HG03575 (cell line): Measurements from ENCODE around the gene ZNF93.
"Not testable (repeated sequence)": the region's sequence is repeated elsewhere in the genome, so short reads cannot be mapped to it uniquely, and the experiment has no call there.

Experiments used
- ATAC-seq: cut with Tn5 transposase; IDR thresholded peaks from one replicate; pipeline ENCODE4 v1.9.1; 2021; ENCODE audit not compliant: unreplicated experiment, insufficient number of reproducible peaks, low FRiP score; ENCODE audit errors: extremely low read depth

ZNF93 gene

GRCh38 chr19:19900729-19901444 lies at the start of gene ZNF93:
Gene ZNF93 (plus strand): TSS chr19:19900946. CDS start chr19:19901089, 143 bp downstream.
- ATAC-seq, result peak; percentile 68

DNA sequence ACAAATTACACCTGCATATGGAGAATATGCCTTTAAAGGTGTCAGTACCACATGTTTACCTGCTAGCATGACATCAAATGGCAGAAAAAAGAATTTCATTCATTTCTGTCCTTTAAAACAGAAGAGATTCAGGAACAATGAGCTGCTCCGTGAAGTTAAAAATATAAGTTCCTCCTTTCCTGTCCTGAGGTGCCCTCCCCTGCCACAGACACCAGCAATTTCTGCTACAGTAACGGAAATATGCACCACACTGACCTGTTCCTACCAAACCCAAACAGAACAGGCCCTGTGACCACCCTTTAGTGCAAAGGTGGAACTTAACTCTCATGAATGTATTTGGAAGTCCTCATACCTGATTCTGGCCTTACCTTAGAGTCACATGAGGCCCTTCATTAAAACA lies 49.0 kb upstream of the ZNF93 start:
- ATAC-seq, result not testable (repeated sequence)

DNA sequence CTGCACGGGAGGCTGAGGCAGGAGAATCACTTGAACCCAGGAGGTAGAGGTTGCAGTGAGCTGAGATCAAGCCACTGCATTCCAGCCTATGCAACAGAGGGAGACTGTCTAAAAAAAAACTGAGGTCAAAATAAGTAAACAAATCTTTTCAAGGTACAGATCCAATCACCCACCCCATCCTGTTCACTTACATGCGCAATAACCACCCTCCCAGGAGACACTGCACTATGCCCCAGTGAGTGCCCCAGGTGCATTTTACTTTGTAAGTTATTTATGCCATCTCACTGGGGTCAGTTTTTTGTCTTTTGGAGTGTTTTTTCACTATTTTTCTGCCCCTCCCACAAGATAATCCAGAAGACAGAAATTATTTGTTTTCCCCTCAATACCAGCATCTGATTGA lies 42.0 kb upstream of the ZNF93 start:
- ATAC-seq, result no peak

- ATAC-seq, result no peak
These were observed 39.9 kb upstream of the ZNF93 start for GRCh38 chr19:19860756-19861390.

GRCh38 chr19:19865750-19866610 lies 34.8 kb upstream of the ZNF93 start, which contains the start of gene ZNF253:
Gene ZNF253 (plus strand): TSS chr19:19865882. CDS start chr19:19865997, 115 bp downstream.
- peak; percentile 75 for ATAC-seq

DNA sequence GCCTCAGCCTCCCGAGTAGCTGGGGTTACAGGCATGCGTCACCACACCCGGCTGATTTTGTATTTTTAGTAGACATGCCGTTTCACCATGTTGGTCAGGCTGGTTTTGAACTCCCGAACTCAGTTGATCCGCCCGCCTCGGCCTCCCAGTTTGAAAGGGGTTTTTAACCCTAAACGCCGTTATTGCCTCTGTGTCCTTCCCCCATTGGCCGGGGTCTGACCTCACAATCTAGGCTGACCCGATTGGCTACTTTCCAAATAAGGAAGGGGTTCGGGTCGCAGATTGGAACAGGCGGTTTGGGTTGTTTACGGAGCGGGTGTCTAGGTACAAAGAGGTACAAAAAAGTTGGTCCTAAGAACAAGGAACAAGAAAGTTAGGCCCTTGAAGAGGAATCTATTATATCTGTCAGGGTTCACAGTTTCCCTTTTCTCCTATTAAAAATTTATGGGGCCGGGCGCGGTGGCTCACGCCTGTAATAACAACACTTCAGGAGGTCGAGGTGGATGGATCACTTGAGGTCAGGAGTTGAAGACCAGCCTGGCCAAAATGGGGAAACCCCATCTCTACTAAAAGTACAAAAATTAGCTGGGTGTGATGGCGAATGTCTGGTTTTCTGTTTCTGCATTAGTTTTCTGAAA lies 34.0 kb upstream of the ZNF93 start:
- no peak for ATAC-seq

- ATAC-seq, result not testable (repeated sequence)
These were observed 30.7 kb upstream of the ZNF93 start for GRCh38 chr19:19870086-19870485.

DNA sequence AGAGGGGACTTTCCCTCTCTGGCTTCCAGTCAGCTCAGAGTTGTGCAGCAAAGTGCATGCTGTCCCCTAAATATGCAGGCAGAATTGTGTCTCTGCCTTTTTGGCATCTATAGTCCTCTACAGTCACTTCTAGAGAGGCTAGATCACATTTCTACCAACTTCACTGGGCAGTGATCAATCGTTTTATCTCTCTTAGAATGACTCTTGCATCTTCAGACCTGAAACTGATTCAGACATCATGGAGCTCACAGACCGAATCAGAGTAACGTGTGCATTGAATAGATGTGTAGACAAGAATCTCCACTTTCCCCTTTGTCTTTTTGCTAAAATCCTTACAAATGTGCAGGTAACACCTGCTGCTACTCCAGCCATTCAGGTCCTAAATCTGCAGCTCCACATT lies 28.8 kb upstream of the ZNF93 start:
- ATAC-seq, result no peak

- no peak for ATAC-seq
These were observed 27.4 kb upstream of the ZNF93 start for GRCh38 chr19:19873381-19873780.

DNA sequence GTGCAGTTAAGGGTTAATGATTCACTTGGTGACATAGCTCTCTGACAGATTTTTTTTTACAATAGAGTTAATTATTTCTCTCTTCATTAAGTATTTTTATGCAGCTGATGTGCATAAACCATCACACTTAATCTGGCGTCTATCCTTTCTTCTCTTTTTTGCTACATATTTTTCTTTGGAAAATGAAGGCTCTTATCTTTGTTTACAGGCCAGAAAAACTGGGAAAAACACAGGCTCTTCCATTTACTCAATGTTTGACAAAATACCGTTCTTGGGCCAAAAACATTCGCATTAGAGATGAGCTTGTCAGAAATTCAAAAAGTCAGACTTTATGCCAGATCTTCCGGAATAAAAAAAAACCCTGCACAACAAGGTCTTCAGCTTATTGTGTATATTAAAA lies 23.0 kb upstream of the ZNF93 start:
- no peak for ATAC-seq

- ATAC-seq, result no peak
These were observed 16.2 kb upstream of the ZNF93 start for GRCh38 chr19:19884583-19884982.

DNA sequence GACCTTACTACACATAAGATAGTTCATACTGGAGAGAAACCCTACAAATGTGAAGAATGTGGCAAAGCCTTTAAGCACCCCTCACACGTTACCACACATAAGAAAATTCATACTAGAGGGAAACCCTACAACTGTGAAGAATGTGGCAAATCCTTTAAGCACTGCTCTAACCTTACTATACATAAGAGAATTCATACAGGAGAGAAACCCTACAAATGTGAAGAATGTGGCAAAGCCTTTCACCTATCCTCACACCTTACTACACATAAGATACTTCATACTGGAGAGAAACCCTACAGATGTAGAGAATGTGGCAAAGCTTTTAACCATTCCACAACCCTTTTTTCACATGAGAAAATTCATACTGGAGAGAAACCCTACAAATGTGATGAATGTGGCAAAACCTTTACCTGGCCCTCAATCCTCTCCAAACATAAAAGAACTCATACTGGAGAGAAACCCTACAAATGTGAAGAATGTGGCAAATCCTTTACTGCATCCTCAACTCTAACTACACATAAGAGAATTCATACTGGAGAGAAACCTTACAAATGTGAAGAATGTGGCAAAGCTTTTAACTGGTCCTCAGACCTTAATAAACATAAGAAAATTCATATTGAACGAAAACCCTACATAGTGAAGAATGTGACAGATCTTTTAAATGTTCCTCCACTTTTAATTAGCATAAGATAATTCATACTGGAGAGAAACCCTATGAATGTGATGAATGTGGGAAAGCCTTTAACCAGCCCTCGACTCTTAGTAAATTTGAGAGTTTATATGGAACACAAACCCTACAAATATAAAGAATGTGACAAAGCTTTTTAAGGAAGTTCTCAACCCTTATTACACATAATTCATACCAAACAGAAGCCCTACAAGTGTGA lies 8.4 kb upstream of the ZNF93 start:
- not testable (repeated sequence) for ATAC-seq

DNA sequence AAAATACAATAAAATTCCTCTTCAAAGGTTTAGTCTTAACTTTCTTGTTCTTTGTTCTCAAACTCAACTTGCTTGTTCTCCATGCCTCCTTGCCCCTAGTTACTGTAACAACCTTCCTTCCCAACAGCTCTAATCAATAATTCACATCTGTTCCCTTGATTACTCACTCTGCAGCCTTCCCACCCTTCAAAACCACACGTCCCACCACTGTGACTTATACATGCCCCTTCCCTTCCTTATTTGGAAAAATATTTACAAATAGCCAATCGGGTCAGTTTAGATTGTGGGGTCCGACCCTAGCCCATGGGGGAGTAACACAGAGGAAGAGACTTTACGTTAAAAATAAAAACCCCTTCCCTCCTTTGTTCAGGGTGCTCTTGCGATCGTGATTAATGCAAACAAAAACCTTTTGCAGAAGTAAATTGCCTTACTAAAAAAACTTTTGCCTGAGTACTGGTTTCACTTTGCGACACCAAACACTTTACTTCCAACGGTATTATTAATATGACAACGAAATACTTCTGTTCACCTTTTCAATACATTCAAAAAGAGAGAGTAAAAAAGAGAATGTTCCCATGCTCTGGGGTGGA lies 512 bp upstream of the ZNF93 start:
- no peak for ATAC-seq

DNA sequence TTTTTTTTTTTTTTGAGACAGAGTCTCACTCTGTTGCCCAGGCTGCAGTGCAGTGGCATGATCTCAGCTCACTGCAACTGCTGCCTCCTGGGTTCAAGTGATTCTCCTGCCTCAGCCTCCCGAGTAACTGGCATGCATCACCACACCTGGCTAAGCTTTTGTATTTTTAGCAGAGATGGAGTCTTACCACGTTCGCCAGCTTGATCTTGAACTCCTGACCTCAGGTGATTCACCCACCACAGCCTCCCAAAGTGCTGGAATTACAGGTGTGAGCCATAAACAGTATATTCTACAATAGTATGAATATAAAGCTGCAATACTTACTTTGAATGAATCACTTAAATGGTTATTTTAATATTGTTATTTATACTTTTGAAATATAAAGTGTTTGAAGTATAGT lies 6.8 kb downstream of the ZNF93 start:
- ATAC-seq, result not testable (repeated sequence)

GRCh38 chr19:19909654-19910053 lies 8.9 kb downstream of the ZNF93 start:
- ATAC-seq, result no peak

- ATAC-seq, result no peak
These were observed 10.4 kb downstream of the ZNF93 start for GRCh38 chr19:19911150-19911549.

GRCh38 chr19:19914596-19914995 lies 13.8 kb downstream of the ZNF93 start:
- no peak for ATAC-seq

- not testable (repeated sequence) for ATAC-seq
These were observed 29.7 kb downstream of the ZNF93 start for GRCh38 chr19:19930417-19930816.
